Neural crest cell (in vitro differentiated cells): ENCODE measurements around the gene RRAGD. TPM values are rescaled to one million over a fixed set of nuclear protein-coding genes. Genes with fewer than 3 reads are reported as not detected.

Source experiments
- DNase-seq: peaks from one replicate; pipeline ENCODE4 v3.0.0; 2021; ENCODE audit warnings: low read depth, mixed read lengths, low spot score
- H3K27ac Mint-ChIP-seq: one replicate; pipeline ENCODE4 v1.8.0; 2021; ENCODE audit warnings: mild to moderate bottlenecking, mixed read lengths; ENCODE audit not compliant: unreplicated experiment
- H3K27me3 Mint-ChIP-seq: 2 replicates; pipeline ENCODE4 v1.8.0; 2021; ENCODE audit warnings: low read depth, mild to moderate bottlenecking, mixed read lengths
- H3K36me3 Mint-ChIP-seq: 2 replicates; pipeline ENCODE4 v1.8.0; 2021; ENCODE audit warnings: low read depth, mild to moderate bottlenecking, mixed read lengths
- H3K4me1 Mint-ChIP-seq: 2 replicates; pipeline ENCODE4 v1.8.0; 2021; ENCODE audit warnings: mixed read lengths
- H3K4me3 Mint-ChIP-seq: one replicate; pipeline ENCODE4 v1.8.0; 2021; ENCODE audit warnings: mild to moderate bottlenecking, mixed read lengths
- H3K9me3 Mint-ChIP-seq: 2 replicates; pipeline ENCODE4 v1.8.0; 2021; ENCODE audit warnings: mixed read lengths
- total RNA-seq: library from RNA; stranded (reverse); gene quantifications from 2 replicates; pipeline ENCODE4 v1.2.1, GENCODE V29; 2021
- TF ChIP-seq, protein P1 (sequence below): fragments of 200-600 bp; sonication (generic); conservative IDR thresholded peaks from 2 replicates; pipeline ENCODE4 v1.5.0; 2021; ENCODE audit warnings: antibody characterized with exemption, mild to moderate bottlenecking

Gene RRAGD
- total RNA-seq, 1 donor from 2014 or later: 12.8 TPM

- Mint-ChIP-seq H3K4me3 (peak overlapping the region; percentile 92), H3K36me3 (no peaks in the 10 kb centered on the region), H3K27ac (no peak overlapping the region), H3K9me3 (no peaks in the 10 kb centered on the region), H3K27me3 (peaks cover 43% of the 10 kb centered on the region), H3K4me1 (peaks cover 21% of the 10 kb centered on the region)
- TF ChIP-seq, protein P1, sequence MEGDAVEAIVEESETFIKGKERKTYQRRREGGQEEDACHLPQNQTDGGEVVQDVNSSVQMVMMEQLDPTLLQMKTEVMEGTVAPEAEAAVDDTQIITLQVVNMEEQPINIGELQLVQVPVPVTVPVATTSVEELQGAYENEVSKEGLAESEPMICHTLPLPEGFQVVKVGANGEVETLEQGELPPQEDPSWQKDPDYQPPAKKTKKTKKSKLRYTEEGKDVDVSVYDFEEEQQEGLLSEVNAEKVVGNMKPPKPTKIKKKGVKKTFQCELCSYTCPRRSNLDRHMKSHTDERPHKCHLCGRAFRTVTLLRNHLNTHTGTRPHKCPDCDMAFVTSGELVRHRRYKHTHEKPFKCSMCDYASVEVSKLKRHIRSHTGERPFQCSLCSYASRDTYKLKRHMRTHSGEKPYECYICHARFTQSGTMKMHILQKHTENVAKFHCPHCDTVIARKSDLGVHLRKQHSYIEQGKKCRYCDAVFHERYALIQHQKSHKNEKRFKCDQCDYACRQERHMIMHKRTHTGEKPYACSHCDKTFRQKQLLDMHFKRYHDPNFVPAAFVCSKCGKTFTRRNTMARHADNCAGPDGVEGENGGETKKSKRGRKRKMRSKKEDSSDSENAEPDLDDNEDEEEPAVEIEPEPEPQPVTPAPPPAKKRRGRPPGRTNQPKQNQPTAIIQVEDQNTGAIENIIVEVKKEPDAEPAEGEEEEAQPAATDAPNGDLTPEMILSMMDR: no peak
- DNase-seq: peak; percentile 46
Measured at GRCh38 chr6:89411145-89412070, 665 bp downstream of the RRAGD start.

GRCh38 chr6:89410788-89411144, 1.3 kb downstream of the RRAGD start:
- peaks cover 43% of the 10 kb centered on the region for H3K27me3 Mint-ChIP-seq
- H3K36me3 Mint-ChIP-seq: no peaks in the 10 kb centered on the region
- TF ChIP-seq, protein P1: no peak
- DNase-seq: no peak
- no peak overlapping the region for H3K27ac Mint-ChIP-seq
- H3K4me3 Mint-ChIP-seq: peak overlapping the region; percentile 92
- H3K9me3 Mint-ChIP-seq: no peaks in the 10 kb centered on the region
- peaks cover 23% of the 10 kb centered on the region for H3K4me1 Mint-ChIP-seq

DNA sequence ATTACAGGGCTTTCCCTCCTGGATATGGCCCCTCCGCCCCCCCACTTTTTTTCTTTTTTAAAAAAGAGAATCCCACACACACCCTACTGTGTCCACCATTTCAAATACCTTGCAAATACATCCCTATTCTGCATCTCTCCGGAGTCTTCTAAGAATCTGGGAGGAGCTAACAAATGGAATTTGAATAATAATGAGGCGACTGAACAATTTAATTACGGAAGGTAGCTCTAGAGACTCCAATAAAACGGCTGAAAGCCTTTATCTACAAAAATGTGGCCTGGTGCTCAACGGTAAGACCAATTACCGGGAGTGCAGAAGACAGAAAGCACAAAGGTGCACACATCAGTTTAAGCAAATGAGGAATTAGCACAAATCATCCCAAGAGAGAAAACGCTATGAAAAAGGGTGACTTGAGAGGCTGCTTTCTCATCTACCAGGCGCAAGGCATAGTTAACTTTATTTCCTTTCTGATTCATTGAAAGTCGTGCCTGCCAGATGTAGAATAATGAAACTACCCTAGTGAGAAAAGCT, 1.8 kb downstream of the RRAGD start:
- TF ChIP-seq, protein P1: no peak
- Mint-ChIP-seq H3K36me3 (no peaks in the 10 kb centered on the region), H3K4me3 (peak overlapping the region; percentile 92), H3K9me3 (no peaks in the 10 kb centered on the region), H3K4me1 (peaks cover 27% of the 10 kb centered on the region), H3K27ac (no peak overlapping the region), H3K27me3 (peaks cover 40% of the 10 kb centered on the region)
- no peak for DNase-seq

DNA sequence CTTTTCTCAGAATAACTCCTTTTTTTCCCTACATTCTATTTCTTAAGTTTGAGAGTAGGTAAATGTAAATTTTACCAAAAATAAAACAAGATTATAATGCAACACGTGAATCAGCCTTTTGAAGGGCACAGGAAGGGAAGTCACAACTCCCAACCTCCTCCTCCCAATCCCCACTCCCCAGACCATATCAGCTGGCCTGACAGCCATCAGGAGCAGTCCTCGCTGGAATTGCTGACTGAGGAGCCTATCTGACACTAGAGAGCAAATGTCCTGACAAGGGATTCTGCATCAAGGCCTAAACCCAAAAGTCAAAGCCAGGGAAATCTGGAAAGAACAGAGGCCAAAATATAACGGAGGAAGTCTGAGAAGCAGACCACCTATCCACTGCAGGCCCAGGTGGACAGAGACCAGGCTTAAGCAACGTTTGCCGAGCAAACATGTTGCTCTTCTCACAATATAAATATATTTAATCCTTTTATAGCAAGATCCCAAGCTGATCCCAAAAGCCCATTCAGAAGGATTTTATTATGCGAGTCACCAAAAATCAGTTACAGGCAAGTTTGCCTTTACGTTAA, 2.5 kb downstream of the RRAGD start:
- TF ChIP-seq, protein P1: no peak
- no peaks in the 10 kb centered on the region for H3K9me3 Mint-ChIP-seq
- H3K27ac Mint-ChIP-seq: no peak overlapping the region
- peaks cover 30% of the 10 kb centered on the region for H3K4me1 Mint-ChIP-seq
- H3K4me3 Mint-ChIP-seq: peak overlapping the region; percentile 92
- no peaks in the 10 kb centered on the region for H3K36me3 Mint-ChIP-seq
- peaks cover 39% of the 10 kb centered on the region for H3K27me3 Mint-ChIP-seq
- no peak for DNase-seq

DNA sequence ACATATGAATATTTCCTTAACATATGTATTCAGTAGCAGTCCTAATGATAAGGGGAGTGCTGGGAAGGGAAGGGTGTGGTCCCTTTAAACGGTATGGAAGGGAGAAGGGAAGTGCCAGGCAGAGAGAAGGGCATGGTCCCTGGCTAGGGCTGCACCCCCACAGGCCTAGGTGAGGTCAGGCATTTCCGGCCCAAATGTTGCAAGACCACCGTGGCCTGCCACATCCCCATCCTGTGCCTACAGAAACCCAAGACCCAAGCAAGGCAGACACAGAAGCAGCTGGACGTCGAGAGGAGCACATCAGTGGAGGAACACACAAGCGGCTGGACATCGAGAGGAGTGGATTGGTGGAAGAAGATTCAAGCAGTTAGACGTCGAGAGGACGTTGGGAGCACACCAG, 5.9 kb downstream of the RRAGD start:
- H3K36me3 Mint-ChIP-seq: no peaks in the 10 kb centered on the region
- H3K27ac Mint-ChIP-seq: no peak overlapping the region
- peaks cover 26% of the 10 kb centered on the region for H3K4me1 Mint-ChIP-seq
- TF ChIP-seq, protein P1: no peak
- DNase-seq: no peak
- H3K27me3 Mint-ChIP-seq: peaks cover 20% of the 10 kb centered on the region
- H3K4me3 Mint-ChIP-seq: no peak overlapping the region
- H3K9me3 Mint-ChIP-seq: no peaks in the 10 kb centered on the region
